IMR-90 (cell line): ENCODE measurements around the gene CXCR3. TPM values are rescaled to one million over a fixed set of nuclear protein-coding genes. Genes with fewer than 3 reads are reported as not detected.

ENCODE experiments used
- ATAC-seq: fragments of 200-7000 bp; cut with Tn5 transposase; 2 replicates; pipeline ENCODE4 v1.9.1; 2020; ENCODE audit warnings: low read depth, mild to moderate bottlenecking, moderate library complexity
- BruUV-seq: library from RNA; stranded (reverse); fragments of 400-500 nt; replicated peaks from 2 replicates; lab custom pipeline; 2021; lab: Mats Ljungman, UMichigan
- CTCF ChIA-PET: fragments of 300-600 bp; formaldehyde crosslinking; extraction: SDS; loops from one replicate; lab custom pipeline; 2021; ENCODE audit warnings: antibody characterized with exemption; lab: Yijun Ruan, JAX
- POLR2A ChIA-PET: fragments of 300-600 bp; sonication (Branson Sonifier 250); formaldehyde crosslinking; loops from one replicate; lab custom pipeline; 2022; ENCODE audit warnings: antibody characterized with exemption; ENCODE audit not compliant: unreplicated experiment; lab: Charles Lee
- DNase-seq: peaks from one replicate; pipeline ENCODE4 v3.0.0; 2013
- H2AFZ ChIP-seq: replicated peaks from 2 replicates; pipeline ENCODE3; 2013; ENCODE audit warnings: low read length, mild to moderate bottlenecking; ENCODE audit not compliant: poor library complexity
- H2AK5ac ChIP-seq: 2 replicates; pipeline ENCODE4 v1.6.1; 2013; ENCODE audit warnings: low read depth, low read length, inconsistent platforms
- H2AK9ac ChIP-seq: replicated peaks from 2 replicates; pipeline ENCODE3; 2013; ENCODE audit warnings: mild to moderate bottlenecking, low read depth, low read length, moderate library complexity; ENCODE audit not compliant: poor library complexity
- H2BK120ac ChIP-seq: 2 replicates; pipeline ENCODE4 v1.6.1; 2013; ENCODE audit warnings: low read depth, low read length, inconsistent platforms
- H2BK15ac ChIP-seq: 3 replicates; pipeline ENCODE4 v1.6.1; 2013; ENCODE audit warnings: low read depth, low read length, inconsistent platforms
- H2BK20ac ChIP-seq: 2 replicates; pipeline ENCODE4 v1.6.1; 2013; ENCODE audit warnings: low read depth, mild to moderate bottlenecking, inconsistent platforms, low read length, moderate library complexity
- H2BK5ac ChIP-seq: 2 replicates; pipeline ENCODE4 v1.6.1; 2013; ENCODE audit warnings: mild to moderate bottlenecking, low read depth, low read length, inconsistent platforms; ENCODE audit not compliant: poor library complexity, severe bottlenecking
- H3K14ac ChIP-seq: replicated peaks from 2 replicates; pipeline ENCODE4 v1.6.1; 2013; ENCODE audit warnings: low read depth, low read length, inconsistent platforms
- H3K18ac ChIP-seq: 2 replicates; pipeline ENCODE4 v1.6.1; 2013; ENCODE audit warnings: low read depth, low read length, control low read depth
- H3K23ac ChIP-seq: 2 replicates; pipeline ENCODE4 v1.6.1; 2013; ENCODE audit warnings: low read depth, low read length, inconsistent platforms
- H3K27ac ChIP-seq: 2 replicates; pipeline ENCODE4 v1.5.1; 2013; ENCODE audit warnings: mild to moderate bottlenecking, control low read depth, low read length; ENCODE audit not compliant: insufficient read depth
- H3K27me3 ChIP-seq: 2 replicates; pipeline ENCODE4 v1.6.1; 2013; ENCODE audit warnings: low read length; ENCODE audit not compliant: control insufficient read depth, insufficient read depth
- H3K36me3 ChIP-seq: 2 replicates; pipeline ENCODE4 v1.6.1; 2013; ENCODE audit warnings: low read length, mixed read lengths; ENCODE audit not compliant: control insufficient read depth, insufficient read depth
- H3K4ac ChIP-seq: 2 replicates; pipeline ENCODE4 v1.6.1; 2013; ENCODE audit warnings: low read depth, low read length, inconsistent platforms
- H3K4me1 ChIP-seq: 2 replicates; pipeline ENCODE4 v1.6.1; 2013; ENCODE audit warnings: low read length, mixed read lengths; ENCODE audit not compliant: control insufficient read depth, insufficient read depth
- H3K4me2 ChIP-seq: 2 replicates; pipeline ENCODE4 v1.6.1; 2013; ENCODE audit warnings: low read depth, mild to moderate bottlenecking, control low read depth, low read length, moderate library complexity
- H3K4me3 ChIP-seq: 2 replicates; pipeline ENCODE4 v1.5.1; 2013; ENCODE audit warnings: low read depth, mild to moderate bottlenecking, control low read depth, low read length, moderate library complexity; ENCODE audit not compliant: insufficient read depth
- H3K56ac ChIP-seq: 2 replicates; pipeline ENCODE4 v1.6.1; 2013; ENCODE audit warnings: low read length, inconsistent platforms; ENCODE audit not compliant: insufficient read depth; ENCODE audit errors: extremely low read depth
- H3K79me1 ChIP-seq, 2 experiments: 2 replicates each; pipeline ENCODE4 v1.6.1; 2013; ENCODE audit warnings: low read length in 2 of 2, inconsistent platforms in 1 of 2, low read depth in 1 of 2
- H3K9ac ChIP-seq: 2 replicates; pipeline ENCODE4 v1.6.1; 2013; ENCODE audit warnings: low read depth, low read length, control low read depth
- H3K9me1 ChIP-seq: 2 replicates; pipeline ENCODE4 v1.6.1; 2013; ENCODE audit warnings: low read length, inconsistent platforms; ENCODE audit not compliant: insufficient read depth
- H3K9me3 ChIP-seq: 2 replicates; pipeline ENCODE4 v1.6.1; 2013; ENCODE audit warnings: low read length; ENCODE audit not compliant: control insufficient read depth, insufficient read depth
- H4K20me1 ChIP-seq: 2 replicates; pipeline ENCODE4 v1.6.1; 2013; ENCODE audit warnings: low read length, inconsistent platforms; ENCODE audit not compliant: insufficient read depth
- H4K5ac ChIP-seq: 2 replicates; pipeline ENCODE4 v1.6.1; 2013; ENCODE audit warnings: mild to moderate bottlenecking, low read depth, low read length, control low read depth
- H4K8ac ChIP-seq, 2 experiments: 2 replicates each; pipeline ENCODE4 v1.6.1; 2013; ENCODE audit warnings: low read depth in 2 of 2, low read length in 2 of 2, control low read depth in 1 of 2, inconsistent platforms in 1 of 2
- H4K91ac ChIP-seq: 2 replicates; pipeline ENCODE4 v1.6.1; 2013; ENCODE audit warnings: low read depth, low read length, inconsistent platforms; ENCODE audit not compliant: insufficient read depth
- ELK1 ChIP-seq: fragments of 150-350 bp; IDR thresholded peaks from 2 replicates; pipeline ENCODE4 v1.6.1; 2016; ENCODE audit warnings: low read depth, mild to moderate bottlenecking, low read length, moderate library complexity, borderline replicate concordance
- FOS ChIP-seq: fragments of 150-350 bp; IDR thresholded peaks from 2 replicates; pipeline ENCODE4 v1.6.1; 2016; ENCODE audit warnings: low read depth, low read length
- MAFK ChIP-seq: IDR thresholded peaks from 2 replicates; pipeline ENCODE4 v1.6.1; 2012; ENCODE audit warnings: low read depth, low read length, improper control_type of control experiment
- MAZ ChIP-seq: IDR thresholded peaks from 2 replicates; pipeline ENCODE4 v1.6.1; 2012; ENCODE audit warnings: low read depth, mild to moderate bottlenecking, low read length, improper control_type of control experiment, moderate library complexity, borderline replicate concordance
- NFE2L2 ChIP-seq: fragments of 150-350 bp; IDR thresholded peaks from 2 replicates; pipeline ENCODE4 v1.6.1; 2016; ENCODE audit warnings: low read depth, mild to moderate bottlenecking, low read length
- RAD21 ChIP-seq: IDR thresholded peaks from 2 replicates; pipeline ENCODE4 v1.6.1; 2012; ENCODE audit warnings: low read length, improper control_type of control experiment
- whole genome bisulfite sequencing, 2 experiments: methylation state at CpG; one replicate each; pipeline versions ENCODE4 v1.1.5 to v1.1.7; 2013; ENCODE audit warnings: missing lambda C conversion rate in 2 of 2; ENCODE audit not compliant: insufficient read length in 1 of 2; ENCODE audit errors: extremely low coverage in 2 of 2; 5-methylcytosine and 5-hydroxymethylcytosine counted together
- dilution Hi-C: fragments of 300-500 bp; cut with HindIII; formaldehyde crosslinking; loops from one replicate; pipeline ENCODE4 v1.14.3; 2018; ENCODE audit warnings: low sequenced_read_pairs; ENCODE audit not compliant: unreplicated experiment
- in situ Hi-C: fragments of 300-500 bp; cut with MboI; formaldehyde crosslinking; loops from 3 replicates; pipeline ENCODE4 v1.14.3; 2019; ENCODE audit warnings: low sequenced_read_pairs, inconsistent platforms, mixed read lengths
- intact Hi-C: fragments of 100-400 bp; cut with micrococcal nuclease; formaldehyde crosslinking; loops from 2 replicates; pipeline ENCODE4 v1.10.0; 2022
- polyA plus RNA-seq, 3 experiments: library from polyadenylated mRNA; depleted of rRNA; stranded (reverse); fragments of >200 nt; gene quantifications; 2 replicates each; pipeline ENCODE4 v1.2.3, GENCODE V29; 2012; ENCODE audit warnings: low replicate concordance in 1 of 3
- total RNA-seq: library from RNA; depleted of rRNA; stranded (reverse); fragments of >200 nt; gene quantifications from 2 replicates; pipeline ENCODE4 v1.2.3, GENCODE V29; 2012

CXCR3 gene
- total and polyA plus RNA-seq, 2 of the 4 experiments (the other 2 are of a cell fraction): not detected

- Histone ChIP-seq H3K4me1 (no peaks in the 10 kb centered on the region), H4K91ac (no peak overlapping the region), H3K56ac (no peak overlapping the region), H3K4ac (no peak overlapping the region), H3K4me3 (no peak overlapping the region), H3K9me1 (no peaks in the 10 kb centered on the region), H3K18ac (no peak overlapping the region), H2AK9ac (no peak overlapping the region), H2BK15ac (no peak overlapping the region), H3K14ac (no peak overlapping the region), H3K27me3 (peaks cover 2% of the 10 kb centered on the region; the same call in 1 of the 2 replicates), H3K79me1 (no peaks in the 10 kb centered on the region), H4K8ac (no peak overlapping the region), H3K23ac (no peak overlapping the region), H4K20me1 (no peaks in the 10 kb centered on the region), H3K9ac (no peak overlapping the region), H2AK5ac (no peak overlapping the region), H3K36me3 (no peaks in the 10 kb centered on the region), H2BK5ac (no peak overlapping the region), H2BK120ac (no peak overlapping the region), H4K5ac (no peak overlapping the region), H3K9me3 (no peaks in the 10 kb centered on the region), H2BK20ac (no peak overlapping the region), H2AFZ (no peak overlapping the region), H3K27ac (no peak overlapping the region), H3K4me2 (no peak overlapping the region)
- no peak for DNase-seq
- dilution Hi-C loops: no loop called here
- POLR2A ChIA-PET: no interaction called here
- in situ Hi-C loops: loop anchor here (25.0 kb wide), 1 partner anchor 872 kb away; no protein-coding TSS in a partner anchor
- no CpG with 5 or more reads among the region's 6 CpGs for WGBS, 2 experiments
- TF ChIP-seq FOS (no peak), NFE2L2 (no peak), ELK1 (no peak), MAFK (no peak), RAD21 (no peak), MAZ (no peak)
- CTCF ChIA-PET: no interaction called here
- BruUV-seq: no TSS peak
- no peak for ATAC-seq
- intact Hi-C loops: no loop called here
Measured at GRCh38 chrX:71634366-71634765, 16.1 kb upstream of the CXCR3 start.
